GM21528 (cell line): ENCODE results near the gene CNPY3.

Source experiments
- ATAC-seq: cut with Tn5 transposase; IDR thresholded peaks from one replicate; pipeline ENCODE4 v1.9.1; 2021; ENCODE audit warnings: mild to moderate bottlenecking, moderate library complexity; ENCODE audit not compliant: unreplicated experiment, low FRiP score

The CNPY3 gene

DNA sequence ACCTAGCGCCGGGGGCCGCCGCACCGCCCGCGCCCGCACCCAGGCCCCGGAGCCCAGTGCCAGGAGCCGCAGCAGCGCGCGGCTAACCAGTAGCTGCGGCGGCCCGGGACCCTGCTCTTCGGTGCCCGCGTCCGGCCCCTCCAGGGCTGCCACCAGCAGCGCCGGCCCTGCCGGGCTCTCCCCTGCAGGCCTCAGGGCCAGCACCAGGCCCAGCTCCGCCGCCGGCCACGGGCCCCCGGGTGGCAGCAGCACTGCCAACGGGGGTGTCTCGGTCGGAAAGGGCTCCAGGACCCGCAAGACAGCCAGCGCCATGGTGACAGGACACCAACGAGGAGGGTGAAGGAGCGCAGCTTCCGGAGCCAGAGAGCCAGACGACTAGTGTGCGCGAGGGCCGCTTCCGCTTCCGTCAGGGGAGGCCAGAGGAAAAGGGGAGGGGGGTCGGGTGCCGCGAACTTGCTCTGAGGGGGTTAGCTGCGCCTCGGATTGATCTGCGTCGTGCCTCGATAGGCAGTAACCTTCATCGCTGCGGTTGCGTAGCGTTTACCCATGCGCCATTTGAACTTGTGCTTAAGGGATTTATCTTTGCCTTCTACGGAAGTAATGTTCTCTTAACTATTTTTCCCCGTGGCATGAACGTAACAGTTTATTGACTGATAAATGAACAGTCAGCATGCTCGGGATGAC is 49.7 kb downstream of the CNPY3 start, which contains the start of gene PEX6:
PEX6 (minus strand) TSS at position 343 of the 684 bp plus-strand sequence; CDS start at position 312, 31 bp downstream.
- ATAC-seq, result peak; percentile 88

DNA sequence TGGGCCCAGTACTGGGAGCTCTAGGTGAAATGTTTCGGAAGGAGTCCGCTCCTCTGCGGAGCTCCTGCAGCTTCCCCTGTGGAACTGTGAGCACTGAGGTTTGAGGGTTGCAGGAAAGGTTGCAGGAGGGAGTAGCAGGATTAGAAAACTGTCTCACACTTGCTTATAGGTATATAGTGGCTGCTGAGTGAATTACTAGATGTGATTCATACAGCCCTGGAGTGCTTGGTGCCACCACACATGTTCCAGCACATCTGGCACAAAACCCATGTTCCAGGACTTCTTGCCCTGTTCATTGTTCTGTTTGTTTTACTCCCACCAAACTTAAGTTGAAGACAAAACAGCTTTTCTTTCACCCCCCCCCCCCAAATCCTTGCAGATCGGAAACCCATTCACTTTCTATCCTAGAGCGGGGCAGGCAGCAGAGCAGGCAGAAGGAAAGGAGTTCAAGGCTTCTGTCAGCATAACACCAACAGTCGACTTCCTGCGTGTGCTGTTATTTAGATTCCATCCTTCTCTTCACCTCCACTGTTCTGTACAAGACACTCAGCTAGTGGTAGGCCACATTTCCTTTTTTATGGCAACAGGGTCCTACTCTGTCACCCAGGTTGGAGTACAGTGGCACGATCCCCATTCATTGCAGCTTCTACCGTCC is 50.4 kb downstream of the CNPY3 start:
- peak; percentile 6 for ATAC-seq

DNA sequence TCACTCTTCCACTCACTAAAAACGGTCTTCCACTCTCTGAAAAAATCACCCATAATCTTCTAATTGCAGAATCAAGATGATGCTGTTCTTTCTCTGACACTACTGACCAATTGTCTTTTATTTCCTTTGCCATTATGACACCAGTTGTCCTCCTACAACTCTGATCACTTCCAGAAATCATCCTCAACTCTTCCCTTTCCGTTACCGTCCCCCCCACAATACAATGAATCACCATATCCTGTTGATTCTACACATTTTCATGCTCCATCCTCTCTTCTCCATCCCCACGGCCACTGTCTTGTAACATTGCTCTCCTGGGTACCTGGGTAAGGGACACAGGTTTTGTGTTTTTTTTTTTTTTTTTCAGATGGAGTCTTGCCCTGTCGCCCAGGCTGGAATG is 52.6 kb downstream of the CNPY3 start:
- no peak for ATAC-seq

DNA sequence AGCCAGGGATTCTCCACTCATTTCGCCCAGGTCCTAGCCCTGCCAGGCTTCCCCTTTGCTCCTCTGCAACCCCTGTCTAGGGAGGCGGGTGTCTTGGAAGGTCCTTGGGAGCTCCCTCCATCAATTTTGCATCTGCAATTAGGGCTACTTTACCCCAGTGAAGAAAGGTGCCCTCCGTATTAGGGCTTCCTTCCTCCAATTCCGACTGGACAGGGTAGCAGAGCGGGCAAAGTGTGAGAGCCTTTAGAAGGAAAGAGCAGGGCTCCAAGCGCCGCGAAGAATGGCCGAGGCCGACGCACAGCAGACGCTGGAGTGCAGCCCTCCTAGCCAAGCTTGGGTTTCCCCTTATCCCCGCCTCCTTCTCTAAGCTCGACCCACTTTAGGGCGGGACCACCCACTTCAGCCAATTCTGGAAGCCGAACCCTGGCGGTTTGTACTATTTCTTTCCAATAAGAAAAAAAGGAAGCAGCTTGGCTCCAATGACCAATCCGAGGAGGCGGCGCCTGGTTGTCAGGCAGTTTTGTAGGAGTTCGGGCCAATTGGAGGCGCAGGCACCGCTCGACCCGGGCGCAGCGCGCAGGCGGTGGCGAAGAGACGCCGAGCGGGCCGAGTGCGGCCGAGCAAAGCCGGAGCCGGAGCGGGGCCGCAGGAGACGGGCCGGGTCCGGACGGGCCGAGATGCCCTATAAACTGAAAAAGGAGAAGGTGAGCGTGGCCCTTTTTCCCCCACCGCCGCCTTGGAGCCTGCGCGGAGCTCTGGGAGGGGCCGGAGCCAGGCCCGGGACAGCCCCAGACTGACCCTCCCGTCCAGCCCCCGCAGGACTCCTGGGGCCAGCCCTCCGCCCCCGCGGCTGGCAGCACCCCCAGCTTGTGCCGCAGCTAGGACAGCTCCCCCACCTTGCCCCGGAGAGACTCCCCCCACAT is 55.0 kb downstream of the CNPY3 start, which contains the start of gene PPP2R5D:
PPP2R5D (plus strand) TSS at position 570 of the 923 bp plus-strand sequence; CDS start at position 678, 108 bp downstream.
- peak; percentile 93 for ATAC-seq

DNA sequence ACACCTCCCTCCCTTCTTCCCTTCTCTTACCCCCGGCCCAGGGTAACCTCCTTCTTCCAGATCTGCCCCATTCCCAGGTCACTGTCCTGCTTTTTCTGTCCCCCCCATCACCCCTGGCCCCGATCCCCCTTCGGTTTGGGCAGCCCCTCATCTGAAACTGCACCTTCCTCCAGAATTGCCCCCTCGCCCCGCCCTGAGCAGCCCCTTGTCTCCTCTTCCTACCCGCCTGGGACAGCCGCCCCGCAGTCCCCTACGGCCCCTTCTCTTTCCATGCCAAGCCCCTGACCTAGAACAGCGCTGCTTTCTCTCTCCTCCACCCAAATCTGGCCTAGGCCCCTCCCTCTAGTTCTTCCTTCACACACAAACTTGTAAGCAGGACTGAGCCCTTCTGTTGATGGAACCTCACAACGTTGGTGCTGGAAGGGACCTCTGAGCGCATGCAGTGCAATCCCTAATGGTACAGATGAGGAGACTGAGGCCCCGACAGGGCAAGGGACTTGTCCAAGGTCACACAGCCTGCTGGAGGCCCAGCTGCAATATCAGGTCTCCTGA is 55.7 kb downstream of the CNPY3 start:
- ATAC-seq, result no peak

DNA sequence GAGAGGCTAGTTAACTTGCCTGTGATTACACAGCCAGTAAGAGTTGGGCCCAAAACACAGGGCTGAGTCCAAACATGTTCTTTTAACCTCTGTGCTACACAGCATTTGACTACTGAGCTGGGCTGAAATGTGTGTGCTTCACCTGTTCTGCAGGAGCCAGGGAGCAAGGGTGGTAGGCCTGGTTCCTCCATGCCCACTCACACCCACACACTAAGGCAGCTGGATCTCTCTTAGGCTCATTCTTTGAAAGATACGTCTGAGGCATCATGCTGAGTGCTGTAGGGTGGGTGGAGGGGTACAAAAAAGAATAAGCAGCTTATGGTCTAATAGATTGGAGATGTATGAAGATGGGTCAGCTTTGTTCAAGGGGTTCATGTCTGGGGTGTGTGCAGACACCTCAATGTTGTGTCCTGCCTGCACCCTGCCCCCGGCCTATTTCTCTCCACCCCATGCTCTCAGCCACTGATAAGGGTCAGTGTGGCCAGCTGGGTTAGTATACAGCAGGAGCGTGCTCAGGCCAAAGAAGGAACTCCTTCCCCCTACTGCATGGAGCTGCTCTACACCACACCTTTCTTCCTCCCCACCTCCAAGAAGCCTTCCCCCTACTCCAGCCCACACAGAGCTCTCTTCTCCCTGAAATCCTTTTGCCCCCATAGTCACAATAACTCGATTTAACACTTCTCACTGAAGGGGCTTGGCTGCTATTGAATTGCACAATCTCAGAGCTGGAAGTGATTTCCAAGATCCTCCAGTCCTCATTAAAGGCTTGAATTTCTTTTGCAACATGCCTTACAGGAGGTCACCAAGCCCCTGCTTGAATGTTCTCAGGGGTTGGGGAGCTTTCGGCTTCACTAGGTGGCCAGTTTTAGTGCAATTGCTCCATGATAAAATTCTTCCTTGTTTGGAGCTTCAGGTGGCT is 58.5 kb downstream of the CNPY3 start:
- ATAC-seq, result no peak

DNA sequence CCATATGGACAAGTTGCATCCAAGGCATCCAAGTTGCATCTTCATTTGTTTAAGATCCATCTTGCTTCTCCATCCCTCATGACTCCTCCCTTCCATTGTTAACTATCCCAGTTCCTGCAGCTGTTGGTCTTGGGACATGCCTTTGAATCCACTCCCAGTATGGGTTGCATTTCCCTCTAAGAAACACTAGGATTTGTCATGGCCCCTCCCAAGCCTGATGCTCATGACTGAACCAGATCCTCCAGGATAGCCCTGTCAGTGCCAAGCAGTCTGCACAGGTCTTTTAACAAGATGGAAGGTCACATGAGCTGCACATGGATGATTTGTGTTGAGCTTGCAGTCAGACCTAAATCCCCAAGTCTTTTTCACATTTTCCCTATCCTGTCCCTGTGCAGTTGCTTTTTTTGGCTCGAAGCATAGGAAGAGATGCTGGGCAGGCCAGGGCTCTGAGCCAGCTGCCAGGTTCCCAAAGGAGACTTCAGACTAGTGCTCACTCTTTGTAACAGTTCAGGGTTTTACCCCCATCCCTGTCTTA is 59.3 kb downstream of the CNPY3 start:
- ATAC-seq, result no peak
